HG03460 (cell line): ENCODE measurements around the gene VSNL1.
A peak's percentile ranks its signal among the peaks of the same experiment; 100 is the strongest.

Experiments
- ATAC-seq: cut with Tn5 transposase; IDR thresholded peaks from one replicate; pipeline ENCODE4 v1.9.1; 2021; ENCODE audit not compliant: unreplicated experiment

VSNL1 gene

GRCh38 chr2:17643031-17643615 is 102.6 kb downstream of the VSNL1 start:
- ATAC-seq: no peak

- ATAC-seq: no peak
These were observed 104.7 kb downstream of the VSNL1 start for GRCh38 chr2:17644997-17645720.

GRCh38 chr2:17646081-17646554 is 105.6 kb downstream of the VSNL1 start:
- peak; percentile 77 for ATAC-seq

- ATAC-seq: no peak
These were observed 106.6 kb downstream of the VSNL1 start for GRCh38 chr2:17646838-17647701.

GRCh38 chr2:17648581-17648980 is 108.1 kb downstream of the VSNL1 start:
- no peak for ATAC-seq

GRCh38 chr2:17649026-17649425 is 108.5 kb downstream of the VSNL1 start:
- no peak for ATAC-seq

GRCh38 chr2:17652681-17653394 is 112.3 kb downstream of the VSNL1 start:
- no peak for ATAC-seq

GRCh38 chr2:17657759-17658158 is 117.3 kb downstream of the VSNL1 start:
- no peak for ATAC-seq

- peak; percentile 54 for ATAC-seq
These were observed 117.9 kb downstream of the VSNL1 start for GRCh38 chr2:17658251-17658843.

- ATAC-seq: no peak
These were observed 119.7 kb downstream of the VSNL1 start for GRCh38 chr2:17660219-17660618.

GRCh38 chr2:17661460-17661859 is 121.0 kb downstream of the VSNL1 start:
- no peak for ATAC-seq

GRCh38 chr2:17662723-17663122 is 122.2 kb downstream of the VSNL1 start:
- ATAC-seq: no peak

GRCh38 chr2:17664534-17664933 is 124.0 kb downstream of the VSNL1 start:
- ATAC-seq: no peak

GRCh38 chr2:17667898-17668297 is 127.4 kb downstream of the VSNL1 start:
- no peak for ATAC-seq

- no peak for ATAC-seq
These were observed 132.3 kb downstream of the VSNL1 start for GRCh38 chr2:17672583-17673317.

GRCh38 chr2:17674817-17675216 is 134.3 kb downstream of the VSNL1 start:
- ATAC-seq: no peak

GRCh38 chr2:17680119-17680518 is 139.6 kb downstream of the VSNL1 start:
- no peak for ATAC-seq

- no peak for ATAC-seq
These were observed 141.8 kb downstream of the VSNL1 start for GRCh38 chr2:17682098-17682857.

GRCh38 chr2:17683981-17684380 is 143.5 kb downstream of the VSNL1 start:
- no peak for ATAC-seq
